GM12891 (cell line): Measurements from ENCODE around the gene NUTF2.

Source experiments
- POLR2A ChIP-seq: IDR thresholded peaks from 2 replicates; pipeline ENCODE4 v1.6.1; 2011; ENCODE audit warnings: low read depth, low read length, control low read depth
- POLR2AphosphoS5 ChIP-seq: IDR thresholded peaks from 2 replicates; pipeline ENCODE4 v1.6.1; 2011; ENCODE audit warnings: low read depth, low read length, control low read depth

DNA sequence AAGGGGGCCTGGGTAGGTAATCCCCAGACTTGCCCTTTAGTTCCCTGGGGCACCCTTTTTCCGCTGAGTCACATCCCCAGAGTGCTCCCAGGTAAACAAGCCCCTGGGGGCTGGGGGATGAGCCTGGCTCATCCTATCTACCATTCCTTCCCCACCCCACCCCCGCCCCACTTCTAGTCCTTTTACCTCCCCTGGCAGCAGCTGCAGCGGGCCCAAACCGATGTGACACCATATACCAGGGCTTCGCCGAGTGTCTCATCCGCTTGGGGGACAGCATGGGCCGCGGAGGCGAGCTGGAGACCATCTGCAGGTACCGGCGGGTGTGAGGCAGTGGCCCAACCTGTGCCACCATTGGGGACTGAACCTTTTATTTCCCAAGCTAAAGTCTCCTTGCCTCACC lies 38.8 kb downstream of the NUTF2 start:
- TF ChIP-seq POLR2AphosphoS5 = no peak
- no peak for TF ChIP-seq POLR2A
